DMS79 treated with DMSO at 0.1 percent for 48 hours (cell line): ENCODE results near the gene TMEM129.

Experiments
- DNase-seq: peaks from one replicate; lab custom pipeline; 2025; lab: John Stamatoyannopoulos, UW

The TMEM129 gene

DNA sequence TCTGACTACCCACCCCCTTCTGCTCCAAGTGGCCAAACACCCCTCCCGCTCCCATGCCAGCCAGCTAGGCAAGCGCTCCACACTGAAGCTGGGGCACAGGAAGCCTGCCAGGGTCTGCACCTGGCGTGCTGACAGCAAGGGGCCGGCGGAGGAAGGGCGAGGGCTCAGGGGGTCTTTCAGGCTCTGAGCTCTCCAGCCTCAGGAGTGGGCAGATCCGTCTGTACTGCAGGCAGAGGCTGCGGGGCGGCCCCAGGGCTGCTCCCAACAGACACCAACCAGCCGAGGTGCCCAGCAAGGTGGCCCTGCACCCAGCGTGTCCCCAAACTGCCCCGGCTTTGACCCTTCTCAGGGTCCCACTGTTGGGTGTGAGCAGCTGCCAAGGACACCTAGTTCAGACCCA, 51.9 kb downstream of the TMEM129 start:
- DNase-seq: no peak

DNA sequence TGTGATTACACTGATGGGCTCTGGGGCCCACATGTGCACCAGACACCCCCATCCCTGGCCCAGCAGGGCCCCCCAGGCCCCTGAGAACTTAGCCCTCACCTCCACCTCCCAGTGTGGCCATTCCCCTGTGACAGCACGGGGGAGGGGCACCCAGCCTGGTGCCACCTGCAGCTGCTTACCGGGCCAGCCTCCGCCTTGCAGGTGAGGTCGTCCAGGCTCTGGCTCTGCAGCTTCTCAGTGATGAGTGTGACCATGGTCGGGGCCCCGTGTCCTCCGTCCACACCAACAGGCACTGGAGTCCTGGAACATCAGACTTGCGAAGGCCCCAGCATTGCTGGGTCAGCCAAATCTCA, 52.7 kb downstream of the TMEM129 start:
- no peak for DNase-seq

- DNase-seq: no peak
These were observed 53.9 kb downstream of the TMEM129 start for GRCh38 chr4:1667273-1667672.

GRCh38 chr4:1666391-1666790, 54.7 kb downstream of the TMEM129 start:
- DNase-seq: no peak
